Smooth muscle cell (in vitro differentiated cells): ENCODE results near the gene MRPL14. TPM values are rescaled to one million over a fixed set of nuclear protein-coding genes. Genes with fewer than 3 reads are reported as not detected.

ENCODE experiments used
- DNase-seq: peaks from one replicate; lab custom pipeline; 2025; ENCODE audit not compliant: unreplicated experiment; lab: John Stamatoyannopoulos, UW
- H2AFZ ChIP-seq: fragments of 200-600 bp; sonication (generic); 2 replicates; pipeline ENCODE4 v1.6.0; 2016; ENCODE audit warnings: antibody characterized with exemption, low read depth, mild to moderate bottlenecking
- H3F3A ChIP-seq: fragments of 200-600 bp; sonication (generic); 2 replicates; pipeline ENCODE4 v1.6.0; 2017; ENCODE audit warnings: antibody characterized with exemption, low read depth
- H3K27ac ChIP-seq: fragments of 200-600 bp; sonication (generic); 2 replicates; pipeline ENCODE4 v1.5.1; 2016; ENCODE audit warnings: low read depth, mild to moderate bottlenecking
- H3K27me3 ChIP-seq: fragments of 200-600 bp; sonication (generic); 2 replicates; pipeline ENCODE4 v1.6.1; 2016; ENCODE audit warnings: low read depth, mild to moderate bottlenecking
- H3K36me3 ChIP-seq: fragments of 200-600 bp; sonication (generic); 2 replicates; pipeline ENCODE4 v1.5.1; 2016; ENCODE audit warnings: low read depth
- H3K4me1 ChIP-seq: fragments of 200-600 bp; sonication (generic); 2 replicates; pipeline ENCODE4 v1.5.1; 2016; ENCODE audit warnings: low read depth
- H3K4me2 ChIP-seq: fragments of 200-600 bp; sonication (generic); 2 replicates; pipeline ENCODE4 v1.6.0; 2016; ENCODE audit warnings: mild to moderate bottlenecking
- H3K4me3 ChIP-seq: fragments of 200-600 bp; sonication (generic); 2 replicates; pipeline ENCODE4 v1.5.1; 2016; ENCODE audit warnings: mild to moderate bottlenecking
- H3K79me2 ChIP-seq: fragments of 200-600 bp; sonication (generic); 2 replicates; pipeline ENCODE4 v1.6.0; 2016; ENCODE audit warnings: low read depth, mild to moderate bottlenecking
- H3K9ac ChIP-seq: fragments of 200-600 bp; sonication (generic); 2 replicates; pipeline ENCODE4 v1.6.0; 2016; ENCODE audit warnings: low read depth
- H3K9me3 ChIP-seq: fragments of 200-600 bp; sonication (generic); replicated peaks from 2 replicates; pipeline ENCODE4 v1.5.1; 2016; ENCODE audit warnings: low read depth
- H4K20me1 ChIP-seq: fragments of 200-600 bp; sonication (generic); 2 replicates; pipeline ENCODE4 v1.6.0; 2016; ENCODE audit warnings: low read depth
- CTCF ChIP-seq: fragments of 200-600 bp; sonication (generic); IDR thresholded peaks from 2 replicates; pipeline ENCODE4 v1.5.1; 2017; ENCODE audit warnings: borderline replicate concordance, mild to moderate bottlenecking, antibody characterized with exemption; ENCODE audit not compliant: insufficient read depth, poor library complexity, severe bottlenecking
- WGBS: methylation state at CpG from one replicate; pipeline ENCODE4 v1.1.7; 2016; ENCODE audit warnings: low lambda C conversion rate; 5-methylcytosine and 5-hydroxymethylcytosine counted together
- polyA plus RNA-seq: library from polyadenylated mRNA; unstranded; fragments of >200 nt; fragmentation: Nextera tagmentation; extraction: Ambion mirVana; gene quantifications from 2 replicates; pipeline ENCODE4 v1.2.1, GENCODE V29; 2016
- total RNA-seq: library from RNA; depleted of rRNA; stranded (reverse); fragments of >200 nt; gene quantifications from 2 replicates; pipeline ENCODE4 v1.2.3, GENCODE V29; 2014

Gene MRPL14
- total and polyA plus RNA-seq, 2 experiments from 2014 or later: 53.4 to 97.9 TPM

DNA sequence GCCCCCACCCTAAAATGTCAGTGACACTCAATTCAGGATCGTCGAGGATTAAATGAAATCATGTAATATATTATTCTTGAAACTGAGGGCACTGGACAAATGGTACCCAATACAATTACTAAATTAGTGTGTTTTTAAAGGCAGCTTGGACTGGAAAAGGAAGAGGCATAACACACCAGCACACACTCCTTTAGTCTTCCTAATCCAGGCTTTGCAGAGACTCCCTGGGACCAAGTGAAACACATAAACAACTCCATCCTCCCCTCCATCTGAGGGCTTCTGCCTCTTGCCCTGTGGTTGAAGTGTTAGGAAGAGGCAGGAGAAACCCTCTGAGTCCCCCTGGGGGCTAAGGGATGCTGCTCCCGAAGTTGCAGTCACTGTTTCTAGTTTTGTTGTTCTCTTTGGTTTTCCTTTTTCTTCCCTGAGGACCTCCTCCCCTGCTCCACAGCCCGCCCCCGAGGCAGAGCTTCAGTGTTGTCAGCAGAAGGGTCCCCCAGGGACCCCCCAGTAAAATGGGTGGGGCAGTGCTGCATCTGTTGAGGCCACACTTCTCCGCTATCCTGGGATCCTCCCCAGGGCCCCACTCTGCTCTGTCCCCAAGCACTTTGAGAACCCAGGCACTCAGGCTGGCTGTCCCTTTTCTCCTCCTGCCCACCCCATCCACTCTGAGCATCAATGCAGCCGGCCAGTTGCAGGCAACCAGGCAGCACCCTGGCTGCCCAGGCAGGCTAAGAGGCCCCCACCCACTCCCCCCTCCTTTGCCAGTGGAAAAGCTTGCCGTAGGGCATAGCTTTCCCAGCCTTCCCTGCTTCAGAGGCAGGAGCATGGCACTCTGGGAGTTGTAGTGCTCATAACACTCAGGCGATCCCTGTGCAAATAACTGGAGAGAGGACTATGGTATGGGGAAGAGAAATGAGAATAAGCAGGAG, 6.0 kb upstream of the MRPL14 start:
- Histone ChIP-seq H3K9ac (no peak overlapping the region), H3K27ac (peak overlapping the region; percentile 1), H3K27me3 (no peaks in the 10 kb centered on the region), H2AFZ (no peak overlapping the region), H3K4me2 (peak overlapping the region; percentile 76), H3K79me2 (peaks cover 26% of the 10 kb centered on the region), H3K36me3 (no peaks in the 10 kb centered on the region), H3K4me3 (peak overlapping the region; percentile 13), H3K4me1 (peaks cover 18% of the 10 kb centered on the region), H3F3A (no peaks in the 10 kb centered on the region), H4K20me1 (peaks cover 45% of the 10 kb centered on the region), H3K9me3 (no peaks in the 10 kb centered on the region)
- 56% methylated on average over 7 of the region's 9 CpGs for WGBS
- no peak for TF ChIP-seq CTCF
- DNase-seq: no peak

DNA sequence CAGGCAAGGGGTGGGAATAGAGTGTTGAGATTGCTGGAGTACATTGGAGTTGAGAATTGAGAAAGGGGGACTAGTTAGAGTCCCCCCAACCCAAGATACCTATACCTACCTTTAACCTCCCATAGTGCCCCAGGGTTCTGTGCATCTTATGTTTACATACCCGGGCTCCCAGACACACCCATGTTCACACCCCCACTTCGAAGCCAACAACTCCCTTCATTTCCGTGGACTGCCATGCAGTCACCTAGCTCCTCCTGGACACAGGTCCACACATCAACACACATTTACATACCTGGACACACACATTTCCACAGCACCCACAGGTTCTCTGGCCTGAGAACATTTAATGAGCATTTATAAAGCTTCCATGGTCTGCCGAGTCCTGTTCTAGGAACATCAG, 5.2 kb upstream of the MRPL14 start:
- Histone ChIP-seq H3K79me2 (peaks cover 34% of the 10 kb centered on the region), H3K27me3 (no peaks in the 10 kb centered on the region), H3K4me1 (peaks cover 18% of the 10 kb centered on the region), H3K9me3 (no peaks in the 10 kb centered on the region), H4K20me1 (peaks cover 45% of the 10 kb centered on the region), H3K4me2 (no peak overlapping the region), H3K27ac (no peak overlapping the region), H3F3A (no peaks in the 10 kb centered on the region), H2AFZ (no peak overlapping the region), H3K9ac (no peak overlapping the region), H3K36me3 (no peaks in the 10 kb centered on the region), H3K4me3 (no peak overlapping the region)
- DNase-seq: no peak
- TF ChIP-seq CTCF: no peak
- WGBS: 93% methylated on average over 4 of the region's 4 CpGs

GRCh38 chr6:44131892-44132291, 4.6 kb upstream of the MRPL14 start:
- Histone ChIP-seq H3K36me3 (no peaks in the 10 kb centered on the region), H3K27ac (no peak overlapping the region), H3K79me2 (peaks cover 35% of the 10 kb centered on the region), H3K9me3 (no peaks in the 10 kb centered on the region), H2AFZ (no peak overlapping the region), H3K9ac (no peak overlapping the region), H4K20me1 (peaks cover 41% of the 10 kb centered on the region), H3K4me1 (peaks cover 18% of the 10 kb centered on the region), H3F3A (no peaks in the 10 kb centered on the region), H3K4me3 (no peak overlapping the region), H3K27me3 (no peaks in the 10 kb centered on the region), H3K4me2 (no peak overlapping the region)
- TF ChIP-seq CTCF: no peak
- DNase-seq: no peak
- WGBS: 97% methylated on average over 2 of the region's 2 CpGs
